ENCODE measurements around the gene LRP1.

LRP1 gene

DNA sequence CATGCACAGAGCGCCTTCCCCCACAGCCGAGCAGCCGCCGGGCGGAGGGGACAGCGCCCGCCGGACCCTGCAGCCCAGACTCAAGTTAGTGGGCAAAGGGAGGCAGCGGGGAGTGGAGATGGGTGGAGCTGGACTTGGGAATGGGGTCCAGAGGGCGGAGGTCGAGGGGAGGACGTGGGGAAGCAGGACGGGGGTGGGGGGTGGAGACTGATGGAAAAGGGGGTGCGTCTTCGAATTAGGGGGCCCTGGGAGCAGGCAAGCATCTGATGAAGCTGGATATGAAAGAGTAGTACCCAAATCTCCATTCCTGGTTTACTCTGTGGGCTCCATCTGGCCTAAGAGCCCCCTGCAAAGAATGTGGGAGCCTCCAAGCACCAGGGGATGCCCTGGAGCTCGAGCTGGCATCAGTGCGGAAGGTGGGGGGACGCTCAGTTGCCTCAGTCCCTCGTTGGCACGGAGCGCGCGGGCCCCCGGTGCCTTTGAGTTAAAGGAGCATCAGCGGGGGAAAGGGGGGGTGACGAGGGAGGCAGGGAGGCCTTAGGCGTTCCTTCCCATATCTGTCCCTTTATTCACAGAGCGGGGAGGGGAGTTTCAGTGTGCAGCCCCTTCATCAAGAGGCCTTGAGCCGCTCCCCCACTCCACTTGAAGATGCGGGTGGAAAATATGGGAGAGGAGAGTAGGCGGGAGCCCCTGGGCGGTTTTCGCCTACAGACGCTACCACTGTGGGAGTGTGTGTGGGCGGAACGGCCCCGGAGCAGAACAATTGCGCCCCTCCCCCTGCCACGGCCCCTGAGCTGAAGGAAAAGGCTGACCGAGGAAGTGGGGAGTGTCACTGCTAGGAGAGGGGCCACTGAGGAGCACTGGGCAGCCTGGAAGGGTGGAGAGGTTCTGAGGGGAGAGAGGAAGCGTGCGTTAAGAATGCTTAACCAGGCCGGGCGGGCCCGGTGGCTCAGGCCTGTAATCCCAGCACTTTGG lies 38.7 kb upstream of the LRP1 start:
- 0 out of 2 replicates have a peak, but pooled peaks have one; percentile 2 for TF ChIP-seq MYC (IDR thresholded peaks at IDR 0.05; ENCODE audit: low read depth, low read length)
- TF ChIP-seq, protein P1, sequence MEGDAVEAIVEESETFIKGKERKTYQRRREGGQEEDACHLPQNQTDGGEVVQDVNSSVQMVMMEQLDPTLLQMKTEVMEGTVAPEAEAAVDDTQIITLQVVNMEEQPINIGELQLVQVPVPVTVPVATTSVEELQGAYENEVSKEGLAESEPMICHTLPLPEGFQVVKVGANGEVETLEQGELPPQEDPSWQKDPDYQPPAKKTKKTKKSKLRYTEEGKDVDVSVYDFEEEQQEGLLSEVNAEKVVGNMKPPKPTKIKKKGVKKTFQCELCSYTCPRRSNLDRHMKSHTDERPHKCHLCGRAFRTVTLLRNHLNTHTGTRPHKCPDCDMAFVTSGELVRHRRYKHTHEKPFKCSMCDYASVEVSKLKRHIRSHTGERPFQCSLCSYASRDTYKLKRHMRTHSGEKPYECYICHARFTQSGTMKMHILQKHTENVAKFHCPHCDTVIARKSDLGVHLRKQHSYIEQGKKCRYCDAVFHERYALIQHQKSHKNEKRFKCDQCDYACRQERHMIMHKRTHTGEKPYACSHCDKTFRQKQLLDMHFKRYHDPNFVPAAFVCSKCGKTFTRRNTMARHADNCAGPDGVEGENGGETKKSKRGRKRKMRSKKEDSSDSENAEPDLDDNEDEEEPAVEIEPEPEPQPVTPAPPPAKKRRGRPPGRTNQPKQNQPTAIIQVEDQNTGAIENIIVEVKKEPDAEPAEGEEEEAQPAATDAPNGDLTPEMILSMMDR (IDR thresholded peaks at IDR 0.05; ENCODE audit: low read depth, low read length) = no peak
- TF ChIP-seq, protein P2, sequence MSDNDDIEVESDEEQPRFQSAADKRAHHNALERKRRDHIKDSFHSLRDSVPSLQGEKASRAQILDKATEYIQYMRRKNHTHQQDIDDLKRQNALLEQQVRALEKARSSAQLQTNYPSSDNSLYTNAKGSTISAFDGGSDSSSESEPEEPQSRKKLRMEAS (IDR thresholded peaks at IDR 0.05; ENCODE audit: low read depth, low read length) = 0 out of 2 replicates have a peak, but pooled peaks have one; percentile 3
- TF ChIP-seq POLR2A (IDR thresholded peaks at IDR 0.05; ENCODE audit: extremely low read depth, insufficient read length) = peak; percentile 13
- DNase-seq (ENCODE audit: low read depth) = peak; percentile 93
- peak overlapping the region; percentile 82 for H3K4me3 ChIP-seq (ENCODE audit: low read depth, low read length)

DNA sequence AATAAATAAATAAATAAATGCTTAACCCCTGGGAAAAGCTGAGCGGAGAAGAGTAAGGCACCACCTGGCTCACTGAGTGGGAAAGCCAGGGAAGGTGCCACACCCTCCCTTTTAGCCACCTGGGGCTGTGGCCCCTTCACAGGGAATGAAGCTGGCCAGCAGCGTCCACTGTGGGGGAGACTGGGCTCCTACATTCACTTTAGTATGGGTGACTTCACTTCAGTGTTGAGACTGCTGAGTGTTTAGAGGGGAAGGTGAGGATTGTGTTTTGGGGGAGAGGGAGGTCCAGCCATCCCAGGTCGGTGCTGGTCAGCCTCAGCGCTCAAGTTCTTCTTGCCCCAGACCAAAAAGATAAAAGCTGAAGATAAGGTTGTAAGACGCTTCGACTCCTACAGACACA lies 37.8 kb upstream of the LRP1 start:
- DNase-seq (ENCODE audit: low read depth) = no peak
- peak overlapping the region; percentile 82 for H3K4me3 ChIP-seq (ENCODE audit: low read depth, low read length)
- TF ChIP-seq, protein P1 (IDR thresholded peaks at IDR 0.05; ENCODE audit: low read depth, low read length) = no peak
- TF ChIP-seq MYC (IDR thresholded peaks at IDR 0.05; ENCODE audit: low read depth, low read length) (no peak), POLR2A (IDR thresholded peaks at IDR 0.05; ENCODE audit: extremely low read depth, insufficient read length) (no peak)
- TF ChIP-seq, protein P2 (IDR thresholded peaks at IDR 0.05; ENCODE audit: low read depth, low read length) = no peak

DNA sequence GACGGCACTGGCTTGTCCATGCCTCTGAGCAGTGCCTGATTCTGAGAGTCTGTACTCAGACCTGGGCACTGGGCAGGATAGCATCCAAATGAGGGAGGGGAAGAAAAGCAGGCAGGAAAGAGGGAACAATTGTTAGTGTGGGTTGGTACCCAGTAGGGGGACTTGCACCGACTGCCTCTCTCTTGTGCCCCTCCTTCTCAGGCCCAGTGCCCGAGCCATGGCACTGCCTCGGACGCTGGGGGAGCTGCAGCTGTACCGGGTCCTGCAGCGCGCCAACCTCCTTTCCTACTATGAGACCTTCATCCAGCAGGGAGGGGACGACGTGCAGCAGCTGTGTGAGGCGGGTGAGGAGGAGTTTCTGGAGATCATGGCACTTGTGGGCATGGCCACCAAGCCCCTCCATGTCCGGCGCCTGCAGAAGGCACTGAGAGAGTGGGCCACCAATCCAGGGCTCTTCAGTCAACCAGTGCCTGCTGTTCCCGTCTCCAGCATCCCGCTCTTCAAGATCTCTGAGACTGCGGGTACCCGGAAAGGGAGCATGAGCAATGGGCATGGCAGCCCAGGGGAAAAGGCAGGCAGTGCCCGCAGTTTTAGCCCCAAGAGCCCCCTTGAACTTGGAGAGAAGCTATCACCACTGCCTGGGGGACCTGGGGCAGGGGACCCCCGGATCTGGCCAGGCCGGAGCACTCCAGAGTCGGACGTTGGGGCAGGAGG lies 37.2 kb upstream of the LRP1 start:
- DNase-seq (ENCODE audit: low read depth) = no peak
- TF ChIP-seq, protein P1 (IDR thresholded peaks at IDR 0.05; ENCODE audit: low read depth, low read length) = no peak
- TF ChIP-seq, protein P2 (IDR thresholded peaks at IDR 0.05; ENCODE audit: low read depth, low read length) = no peak
- no peak for TF ChIP-seq MYC (IDR thresholded peaks at IDR 0.05; ENCODE audit: low read depth, low read length)
- TF ChIP-seq POLR2A (IDR thresholded peaks at IDR 0.05; ENCODE audit: extremely low read depth, insufficient read length) = no peak
- H3K4me3 ChIP-seq (ENCODE audit: low read depth, low read length) = peak overlapping the region; percentile 82

DNA sequence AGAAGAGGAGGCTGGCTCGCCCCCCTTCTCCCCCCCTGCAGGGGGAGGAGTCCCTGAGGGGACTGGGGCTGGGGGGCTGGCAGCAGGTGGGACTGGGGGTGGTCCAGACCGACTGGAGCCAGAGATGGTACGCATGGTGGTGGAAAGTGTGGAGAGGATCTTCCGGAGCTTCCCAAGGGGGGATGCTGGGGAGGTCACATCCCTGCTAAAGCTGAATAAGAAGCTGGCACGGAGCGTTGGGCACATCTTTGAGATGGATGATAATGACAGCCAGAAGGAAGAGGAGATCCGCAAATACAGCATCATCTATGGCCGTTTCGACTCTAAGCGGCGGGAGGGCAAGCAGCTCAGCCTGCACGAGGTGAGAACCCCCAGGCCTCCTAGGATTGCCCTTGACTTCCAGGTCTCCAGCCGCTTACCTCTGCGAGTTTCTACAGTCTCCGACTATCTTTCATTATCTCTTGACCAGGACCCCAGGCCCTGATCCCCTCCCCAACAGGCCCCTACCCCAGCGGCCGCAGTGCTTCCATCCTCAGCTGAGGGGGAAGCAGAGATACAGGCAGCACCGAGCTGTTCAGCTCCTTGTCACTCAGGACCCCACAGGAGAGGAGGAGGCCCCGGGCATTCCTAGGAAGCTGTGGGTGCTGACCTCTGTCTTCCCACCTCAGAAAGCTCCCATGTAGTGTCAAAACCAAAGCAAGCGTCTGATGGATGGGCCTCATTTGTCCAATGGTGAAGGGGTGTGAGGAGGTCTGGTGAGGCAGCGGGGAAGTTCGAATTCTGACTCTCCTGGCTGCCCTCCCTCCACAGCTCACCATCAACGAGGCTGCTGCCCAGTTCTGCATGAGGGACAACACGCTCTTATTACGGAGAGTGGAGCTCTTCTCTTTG lies 36.4 kb upstream of the LRP1 start:
- TF ChIP-seq, protein P2 (IDR thresholded peaks at IDR 0.05; ENCODE audit: low read depth, low read length) = no peak
- TF ChIP-seq MYC (IDR thresholded peaks at IDR 0.05; ENCODE audit: low read depth, low read length) (no peak), POLR2A (IDR thresholded peaks at IDR 0.05; ENCODE audit: extremely low read depth, insufficient read length) (no peak)
- TF ChIP-seq, protein P1 (IDR thresholded peaks at IDR 0.05; ENCODE audit: low read depth, low read length) = no peak

DNA sequence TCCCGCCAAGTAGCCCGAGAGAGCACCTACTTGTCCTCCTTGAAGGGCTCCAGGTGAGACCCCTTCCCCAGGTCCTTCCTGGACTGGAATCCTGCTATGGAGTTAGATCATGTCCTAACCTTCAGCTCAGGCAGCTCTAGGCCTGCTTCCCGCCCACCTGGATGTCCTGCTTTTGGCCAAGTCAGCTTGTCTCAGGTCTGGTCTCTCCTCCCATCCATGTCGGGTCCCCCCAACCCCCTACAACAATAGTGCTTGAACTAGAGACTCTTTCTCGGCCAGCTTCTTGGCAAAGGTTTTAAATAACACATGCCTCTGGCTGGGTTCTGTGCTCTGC lies 35.8 kb upstream of the LRP1 start:
- no peak for TF ChIP-seq POLR2A (IDR thresholded peaks at IDR 0.05; ENCODE audit: extremely low read depth, insufficient read length)
- TF ChIP-seq, protein P1 (IDR thresholded peaks at IDR 0.05; ENCODE audit: low read depth, low read length) = no peak
- TF ChIP-seq, protein P2 (IDR thresholded peaks at IDR 0.05; ENCODE audit: low read depth, low read length) = no peak
- no peak for TF ChIP-seq MYC (IDR thresholded peaks at IDR 0.05; ENCODE audit: low read depth, low read length)
- no peak overlapping the region for H3K4me3 ChIP-seq (ENCODE audit: low read depth, low read length)
- no peak for DNase-seq (ENCODE audit: low read depth)

More for the DNA sequence above, 36.4 kb upstream of the LRP1 start:
- DNase-seq (ENCODE audit: low read depth) = no peak
- no peak overlapping the region for H3K4me3 ChIP-seq (ENCODE audit: low read depth, low read length)
